GM11168 (cell line): ENCODE data around the gene PHF21B.

Experiments
- in situ Hi-C: fragments of 300-500 bp; cut with MboI; formaldehyde crosslinking; loops from one replicate; pipeline ENCODE4 v1.12.0; 2022; ENCODE audit warnings: low sequenced_read_pairs; ENCODE audit not compliant: unreplicated experiment

Gene PHF21B

GRCh38 chr22:45019861-45020655 lies 10.3 kb upstream of the PHF21B start:
- in situ Hi-C loops: no loop called here

GRCh38 chr22:45014654-45015053 lies 4.8 kb upstream of the PHF21B start:
- in situ Hi-C loops: no loop called here

GRCh38 chr22:45013138-45013537 lies 3.3 kb upstream of the PHF21B start:
- in situ Hi-C loops: no loop called here

GRCh38 chr22:45010532-45010900 lies 711 bp upstream of the PHF21B start:
- in situ Hi-C loops: no loop called here

GRCh38 chr22:45008751-45009605 lies 827 bp downstream of the PHF21B start:
- in situ Hi-C loops: no loop called here

- in situ Hi-C loops: no loop called here
Observed at GRCh38 chr22:45008186-45008681, 1.6 kb downstream of the PHF21B start.

- in situ Hi-C loops: no loop called here
Observed at GRCh38 chr22:45007391-45008185, 2.2 kb downstream of the PHF21B start.

- in situ Hi-C loops: no loop called here
Observed at GRCh38 chr22:45006964-45007390, 2.8 kb downstream of the PHF21B start.

GRCh38 chr22:45006111-45006963 lies 3.5 kb downstream of the PHF21B start:
- in situ Hi-C loops: no loop called here

- in situ Hi-C loops: no loop called here
Observed at GRCh38 chr22:45001653-45002052, 8.2 kb downstream of the PHF21B start.

GRCh38 chr22:45000330-45000729 lies 9.5 kb downstream of the PHF21B start:
- in situ Hi-C loops: no loop called here

- in situ Hi-C loops: no loop called here
Observed at GRCh38 chr22:44999687-45000086, 10.1 kb downstream of the PHF21B start.

- in situ Hi-C loops: no loop called here
Observed at GRCh38 chr22:44999231-44999630, 10.6 kb downstream of the PHF21B start.

GRCh38 chr22:44998296-44998695 lies 11.5 kb downstream of the PHF21B start:
- in situ Hi-C loops: no loop called here

GRCh38 chr22:44997060-44997459 lies 12.7 kb downstream of the PHF21B start:
- in situ Hi-C loops: no loop called here

GRCh38 chr22:44996648-44997047 lies 13.2 kb downstream of the PHF21B start:
- in situ Hi-C loops: no loop called here

GRCh38 chr22:44996120-44996519 lies 13.7 kb downstream of the PHF21B start:
- in situ Hi-C loops: no loop called here

- in situ Hi-C loops: no loop called here
Observed at GRCh38 chr22:44995715-44996114, 14.1 kb downstream of the PHF21B start.

GRCh38 chr22:44995105-44995514 lies 14.7 kb downstream of the PHF21B start:
- in situ Hi-C loops: no loop called here
